Activated CD4-positive, alpha-beta memory T cell treated with anti-CD3 and anti-CD28 coated beads, Interleukin-2, amount 10 ng/mL, durations not matched to agents 7 days and 5 days (primary cell): ENCODE results near the gene CYFIP2. TPM values are rescaled to one million over a fixed set of nuclear protein-coding genes. Genes with fewer than 3 reads are reported as not detected.

Source experiments
- CTCF ChIA-PET: fragments of 350-600 bp; sonication (Branson Sonifier 250); formaldehyde crosslinking; loops from one replicate; lab custom pipeline; 2021; ENCODE audit warnings: antibody characterized with exemption, inconsistent platforms; lab: Charles Lee
- POLR2A ChIA-PET: fragments of 350-600 bp; sonication (Branson Sonifier 250); formaldehyde crosslinking; loops from one replicate; lab custom pipeline; 2021; ENCODE audit warnings: antibody characterized with exemption; lab: Charles Lee
- DNase-seq: peaks from one replicate; pipeline ENCODE4 v3.0.0-alpha.2; 2020
- H3K27ac Mint-ChIP-seq: one replicate; pipeline ENCODE4 v1.8.0; 2021; ENCODE audit warnings: mild to moderate bottlenecking, mixed read lengths
- H3K27me3 Mint-ChIP-seq: one replicate; pipeline ENCODE4 v1.8.0; 2021; ENCODE audit warnings: mixed read lengths
- H3K36me3 Mint-ChIP-seq: one replicate; pipeline ENCODE4 v1.8.0; 2021; ENCODE audit warnings: low read depth, mixed read lengths
- H3K4me1 Mint-ChIP-seq: one replicate; pipeline ENCODE4 v1.8.0; 2021; ENCODE audit warnings: mixed read lengths
- H3K4me3 Mint-ChIP-seq: one replicate; pipeline ENCODE4 v1.8.0; 2021; ENCODE audit warnings: mild to moderate bottlenecking, mixed read lengths
- H3K9me3 Mint-ChIP-seq: one replicate; pipeline ENCODE4 v1.8.0; 2021; ENCODE audit warnings: mixed read lengths
- total RNA-seq, 2 experiments: library from RNA; stranded (reverse); gene quantifications; one replicate each; pipeline ENCODE4 v1.2.3, GENCODE V29; 2021

Gene CYFIP2
- total RNA-seq, 2 experiments from 2014 or later = 337 to 354 TPM

DNA sequence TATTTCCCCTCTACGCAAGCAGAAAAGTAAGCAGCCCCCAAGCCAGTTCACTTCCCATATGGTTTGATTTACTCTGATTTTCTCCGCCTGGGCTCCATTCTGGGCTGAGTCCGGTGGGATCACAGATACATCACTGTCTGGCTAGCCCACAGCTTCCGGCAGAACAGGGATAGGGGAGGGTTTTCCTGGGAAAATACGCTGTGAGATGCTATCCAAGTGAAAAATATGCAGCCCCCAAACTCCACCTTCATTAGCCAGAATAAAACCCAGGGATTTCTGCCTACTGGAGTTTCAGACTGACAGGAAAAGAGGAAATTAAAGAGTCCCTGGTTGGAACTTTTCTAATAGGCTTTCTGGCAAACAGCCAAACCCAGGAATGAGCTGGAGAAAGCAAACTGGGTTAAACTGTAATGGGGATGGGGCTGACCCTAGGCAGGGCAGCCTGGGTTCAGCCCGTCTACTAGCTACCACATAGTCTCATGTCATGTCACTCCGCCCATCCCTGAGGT is 177.2 kb downstream of the CYFIP2 start:
- H3K9me3 Mint-ChIP-seq = no peaks in the 10 kb centered on the region
- no peaks in the 10 kb centered on the region for H3K36me3 Mint-ChIP-seq
- ChIA-PET CTCF (interaction anchor here (1.9 kb wide), 1 partner anchor 11 kb away, joined by 7 read pairs; no protein-coding TSS in a partner anchor), POLR2A (no interaction called here)
- no peaks in the 10 kb centered on the region for H3K4me1 Mint-ChIP-seq
- no peak overlapping the region for H3K27ac Mint-ChIP-seq
- no peaks in the 10 kb centered on the region for H3K27me3 Mint-ChIP-seq
- H3K4me3 Mint-ChIP-seq = no peak overlapping the region
- no peak for DNase-seq

GRCh38 chr5:157444224-157444623 is 178.3 kb downstream of the CYFIP2 start:
- ChIA-PET POLR2A (no interaction called here), CTCF (interaction anchor here (1.9 kb wide), 1 partner anchor 12 kb away, joined by 7 read pairs; no protein-coding TSS in a partner anchor)
- no peak for DNase-seq
- Mint-ChIP-seq H3K27me3 (no peaks in the 10 kb centered on the region), H3K4me1 (no peaks in the 10 kb centered on the region), H3K9me3 (no peaks in the 10 kb centered on the region), H3K4me3 (no peak overlapping the region), H3K27ac (no peak overlapping the region), H3K36me3 (no peaks in the 10 kb centered on the region)

Other genes with a start within 250 kb of the CYFIP2 start
- 1 to 10 TPM; 3.6 to 3.7 TPM for gene HAVCR1, start 207.0 kb upstream of the CYFIP2 start, total RNA-seq
- 10 to 100 TPM; 62.4 to 66.9 TPM for gene HAVCR2, start 157.1 kb upstream of the CYFIP2 start, total RNA-seq
- gene MED7, start 123.3 kb upstream of the CYFIP2 start, total RNA-seq = 10 to 100 TPM; 16.8 to 17.7 TPM
- gene GARIN3, start 99.9 kb upstream of the CYFIP2 start, total RNA-seq = under 1 TPM in 1 of 2 experiments, not detected in 1; 0.13 TPM
- 100 to 1,000 TPM; 247 to 249 TPM for gene ITK, start 85.3 kb upstream of the CYFIP2 start, total RNA-seq
- gene NIPAL4, start 194.1 kb downstream of the CYFIP2 start, total RNA-seq = under 1 TPM; 0.05 to 0.10 TPM